A549 (cell line): ENCODE results near the gene ADGRG6. TPM values are rescaled to one million over a fixed set of nuclear protein-coding genes. Genes with fewer than 3 reads are reported as not detected.

Experiments
- ATAC-seq, 2 experiments: fragments of 200-7000 bp in 1 of 2; fragments of >200 bp in 1 of 2; cut with Nextera tagmentation in 1 of 2; cut with Tn5 transposase in 1 of 2; 3 replicates each; pipeline versions ENCODE4 v1.8.0 to v1.9.1; 2018 to 2020; ENCODE audit warnings: mild to moderate bottlenecking in 1 of 2, moderate library complexity in 1 of 2
- CTCF ChIA-PET: fragments of 300-600 bp; sonication (Branson Sonifier 250); formaldehyde crosslinking; extraction: SDS; loops from one replicate; lab custom pipeline; 2021; ENCODE audit warnings: antibody characterized with exemption, inconsistent platforms; lab: Yijun Ruan, JAX
- POLR2A ChIA-PET: fragments of 350-600 bp; formaldehyde crosslinking; extraction: SDS; loops from one replicate; lab custom pipeline; 2021; ENCODE audit warnings: antibody characterized with exemption, inconsistent platforms; lab: Yijun Ruan, JAX
- DNase-seq, 2 experiments: peaks; one replicate each; pipeline versions ENCODE4 v3.0.0 to v3.0.0-alpha.2; 2011 to 2016; ENCODE audit warnings: low read depth in 1 of 2, low spot score in 1 of 2
- FAIRE-seq: peaks from 2 replicates; lab custom pipeline; 2011; peaks lifted over from hg19 to GRCh38; lab: Jason Lieb, UNC
- H3K27ac ChIP-seq, 2 experiments: fragments of >200 bp; sonication (Bioruptor Twin); formaldehyde crosslinking; 3 replicates each; pipeline ENCODE4 v1.5.1; 2016 to 2017
- H3K4me1 ChIP-seq: fragments of >200 bp; sonication (Bioruptor Twin); formaldehyde crosslinking; 3 replicates; pipeline ENCODE4 v1.6.1; 2016
- H3K4me2 ChIP-seq: fragments of >200 bp; sonication (Bioruptor Twin); formaldehyde crosslinking; 3 replicates; pipeline ENCODE4 v1.6.1; 2016
- H3K4me3 ChIP-seq: fragments of >200 bp; sonication (Bioruptor Twin); formaldehyde crosslinking; 3 replicates; pipeline ENCODE4 v1.5.1; 2016
- H3K9me3 ChIP-seq: fragments of >200 bp; sonication (Bioruptor Twin); formaldehyde crosslinking; 3 replicates; pipeline ENCODE4 v1.6.1; 2016
- CHD2 ChIP-seq: fragments of 150-350 bp; IDR thresholded peaks from 2 replicates; pipeline ENCODE4 v1.6.1; 2014; ENCODE audit warnings: low read length; ENCODE audit not compliant: partially characterized antibody
- CHD4 ChIP-seq: fragments of 200-600 bp; sonication (generic); IDR thresholded peaks from 2 replicates; pipeline ENCODE4 v1.6.1; 2016; ENCODE audit warnings: antibody characterized with exemption, mild to moderate bottlenecking, borderline replicate concordance
- EHF ChIP-seq: fragments of 250-450 bp; sonication (Bioruptor Pico); IDR thresholded peaks from 2 replicates; pipeline ENCODE4 v1.5.0; 2020; ENCODE audit warnings: mild to moderate bottlenecking
- ESRRA ChIP-seq: fragments of 150-350 bp; IDR thresholded peaks from 2 replicates; pipeline ENCODE4 v1.6.1; 2014; ENCODE audit warnings: mild to moderate bottlenecking, low read length, borderline replicate concordance
- HOXB13 ChIP-seq: fragments of 250-450 bp; sonication (Bioruptor Pico); IDR thresholded peaks from 2 replicates; pipeline ENCODE4 v1.5.0; 2020; ENCODE audit warnings: low read depth, mild to moderate bottlenecking, moderate library complexity
- HOXB5 ChIP-seq: fragments of 250-450 bp; sonication (Bioruptor Pico); IDR thresholded peaks from 2 replicates; pipeline ENCODE4 v1.5.0; 2020; ENCODE audit warnings: mild to moderate bottlenecking, moderate library complexity
- JUN ChIP-seq, 2 experiments: fragments of >200 bp; sonication (Bioruptor Twin); formaldehyde crosslinking; IDR thresholded peaks; 2 replicates in 1 of 2; 3 replicates in 1 of 2; pipeline ENCODE4 v1.6.1; 2016 to 2017
- JUNB ChIP-seq: fragments of >200 bp; sonication (Bioruptor Twin); formaldehyde crosslinking; IDR thresholded peaks from 2 replicates; pipeline ENCODE4 v1.6.1; 2016
- KDM1A ChIP-seq: fragments of 200-600 bp; sonication (generic); IDR thresholded peaks from 2 replicates; pipeline ENCODE4 v1.6.1; 2016; ENCODE audit warnings: low read depth, mild to moderate bottlenecking
- NFE2L2 ChIP-seq: fragments of 150-350 bp; conservative IDR thresholded peaks from 2 replicates; pipeline ENCODE4 v1.6.1; 2014; ENCODE audit warnings: low read length
- NR3C1 ChIP-seq: fragments of >200 bp; sonication (Bioruptor Twin); formaldehyde crosslinking; IDR thresholded peaks from 3 replicates; pipeline ENCODE4 v1.6.1; 2017
- PBX3 ChIP-seq: IDR thresholded peaks from 2 replicates; pipeline ENCODE4 v1.6.1; 2012
- PHF8 ChIP-seq: fragments of 200-600 bp; sonication (generic); IDR thresholded peaks from 2 replicates; pipeline ENCODE4 v1.6.1; 2016; ENCODE audit warnings: low read depth, mild to moderate bottlenecking, antibody characterized with exemption, moderate library complexity, borderline replicate concordance
- POLR2AphosphoS2 ChIP-seq: conservative IDR thresholded peaks from 2 replicates; pipeline ENCODE4 v1.6.1; 2012; ENCODE audit warnings: low read length, improper control_type of control experiment, inconsistent platforms
- RARB ChIP-seq: fragments of 250-450 bp; sonication (Bioruptor Pico); IDR thresholded peaks from 2 replicates; pipeline ENCODE4 v1.8.0; 2021; ENCODE audit warnings: mild to moderate bottlenecking, moderate library complexity
- RNF2 ChIP-seq: fragments of 200-600 bp; sonication (generic); IDR thresholded peaks from 2 replicates; pipeline ENCODE4 v1.6.1; 2016; ENCODE audit warnings: low read depth, mild to moderate bottlenecking, antibody characterized with exemption, moderate library complexity, borderline replicate concordance
- SMC3 ChIP-seq: fragments of >200 bp; sonication (Bioruptor Twin); formaldehyde crosslinking; IDR thresholded peaks from 3 replicates; pipeline ENCODE4 v1.6.1; 2018; ENCODE audit warnings: inconsistent platforms
- TFCP2L1 ChIP-seq: fragments of 250-450 bp; sonication (Bioruptor Pico); IDR thresholded peaks from 2 replicates; pipeline ENCODE4 v1.5.0; 2021; ENCODE audit warnings: mild to moderate bottlenecking
- TP53 ChIP-seq: fragments of 250-450 bp; sonication (Bioruptor Pico); IDR thresholded peaks from 2 replicates; pipeline ENCODE4 v1.5.0; 2021; ENCODE audit warnings: mild to moderate bottlenecking, moderate library complexity
- ZNF302 ChIP-seq: fragments of 250-450 bp; sonication (Bioruptor Pico); IDR thresholded peaks from 2 replicates; pipeline ENCODE4 v1.9.0; 2021; ENCODE audit warnings: inconsistent platforms, mild to moderate bottlenecking, moderate library complexity
- ZSCAN20 ChIP-seq: fragments of 250-450 bp; sonication (Bioruptor Pico); IDR thresholded peaks from 2 replicates; pipeline ENCODE4 v1.8.0; 2022; ENCODE audit warnings: mild to moderate bottlenecking, moderate library complexity
- WGBS: methylation state at CpG from one replicate; pipeline ENCODE4 v1.1.6; 2017; ENCODE audit errors: missing lambda C conversion rate; 5-methylcytosine and 5-hydroxymethylcytosine counted together
- polyA plus RNA-seq, 4 experiments: library from polyadenylated mRNA; depleted of rRNA in 3 of 4; stranded (reverse); fragments of >200 nt; fragmentation: RNase III in 1 of 4; extraction: RNeasy Plus Mini Kit Qiagen cat#74134 plus additional on column Dnase treatment in 1 of 4; gene quantifications; 2 replicates in 3 of 4; 3 replicates in 1 of 4; pipeline ENCODE4 v1.2.3, GENCODE V29; 2011 to 2017
- TF ChIP-seq, protein P1 (sequence below): IDR thresholded peaks from 2 replicates; pipeline ENCODE4 v1.6.1; 2012
- TF ChIP-seq, protein P2 (sequence below): fragments of 250-450 bp; sonication (Bioruptor Pico); IDR thresholded peaks from 2 replicates; pipeline ENCODE4 v1.5.0; 2020; ENCODE audit warnings: low read depth, mild to moderate bottlenecking, moderate library complexity

Gene ADGRG6
- polyA plus RNA-seq, 2 of the 4 experiments (the other 2 are of a cell fraction) = 55.4 to 181 TPM

- Histone ChIP-seq H3K4me2 (peak overlapping the region; percentile 52), H3K27ac (peak overlapping the region in 1 of 2 experiments; percentile 59; a peak in 2 of 6 replicates), H3K4me1 (peaks cover 21% of the 10 kb centered on the region), H3K4me3 (no peak overlapping the region), H3K9me3 (no peaks in the 10 kb centered on the region)
- ChIA-PET CTCF (no interaction called here), POLR2A (no interaction called here)
- no peak for TF ChIP-seq ESRRA
- no peak for TF ChIP-seq NR3C1
- TF ChIP-seq KDM1A = no peak
- no peak for TF ChIP-seq TP53
- TF ChIP-seq HOXB13 = no peak
- no peak for TF ChIP-seq PHF8
- no peak for TF ChIP-seq POLR2AphosphoS2
- no peak for TF ChIP-seq HOXB5 (CRISPR knock-in tag)
- no peak for TF ChIP-seq SMC3
- TF ChIP-seq RARB = no peak
- TF ChIP-seq, protein P1, sequence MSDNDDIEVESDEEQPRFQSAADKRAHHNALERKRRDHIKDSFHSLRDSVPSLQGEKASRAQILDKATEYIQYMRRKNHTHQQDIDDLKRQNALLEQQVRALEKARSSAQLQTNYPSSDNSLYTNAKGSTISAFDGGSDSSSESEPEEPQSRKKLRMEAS = no peak
- TF ChIP-seq NFE2L2 = no peak
- ATAC-seq (peak; percentile 59 to 79; a peak in 3 of 6 replicates), DNase-seq (peak in 1 of 2 experiments; percentile 6), FAIRE-seq (no peak)
- WGBS = 16% methylated on average over 5 of the region's 5 CpGs
These were observed 26.4 kb upstream of the ADGRG6 start for GRCh38 chr6:142275236-142276006.

GRCh38 chr6:142276256-142276655 lies 25.6 kb upstream of the ADGRG6 start:
- Histone ChIP-seq H3K4me2 (no peak overlapping the region), H3K4me1 (peaks cover 21% of the 10 kb centered on the region), H3K9me3 (no peaks in the 10 kb centered on the region)
- 88% methylated on average over 1 of the region's 1 CpG for WGBS
- ATAC-seq = no peak
- CTCF ChIA-PET = no interaction called here
- DNase-seq = no peak
- POLR2A ChIA-PET = no interaction called here
- no peak for FAIRE-seq
- no peak for TF ChIP-seq TFCP2L1 (CRISPR knock-in tag)
- TF ChIP-seq EHF (CRISPR knock-in tag) = no peak
- no peak for TF ChIP-seq PBX3
- no peak for TF ChIP-seq RNF2
- TF ChIP-seq, protein P2, sequence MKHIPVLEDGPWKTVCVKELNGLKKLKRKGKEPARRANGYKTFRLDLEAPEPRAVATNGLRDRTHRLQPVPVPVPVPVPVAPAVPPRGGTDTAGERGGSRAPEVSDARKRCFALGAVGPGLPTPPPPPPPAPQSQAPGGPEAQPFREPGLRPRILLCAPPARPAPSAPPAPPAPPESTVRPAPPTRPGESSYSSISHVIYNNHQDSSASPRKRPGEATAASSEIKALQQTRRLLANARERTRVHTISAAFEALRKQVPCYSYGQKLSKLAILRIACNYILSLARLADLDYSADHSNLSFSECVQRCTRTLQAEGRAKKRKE (CRISPR knock-in tag) = no peak
- no peak for TF ChIP-seq JUNB
- TF ChIP-seq CHD4 = no peak
- TF ChIP-seq ZSCAN20 (CRISPR knock-in tag) = no peak
- TF ChIP-seq, protein P1 = no peak
- no peak for TF ChIP-seq ZNF302 (CRISPR knock-in tag)
- no peak for TF ChIP-seq NFE2L2
- TF ChIP-seq JUN (IDR thresholded peaks at IDR 0.05) = no peak
- TF ChIP-seq CHD2 = no peak
- TF ChIP-seq, all 56 proteins: peak for 0
- no peak overlapping the region for H3K4me3 ChIP-seq
- H3K27ac ChIP-seq = no peak overlapping the region
